Fibroblast of pulmonary artery (primary cell): ENCODE results near the gene SLC9C1.

Source experiments
- DNase-seq: peaks from one replicate; pipeline ENCODE4 v3.0.0-alpha.2; 2010; ENCODE audit warnings: low read depth
- H3K4me3 ChIP-seq: replicated peaks from 2 replicates; pipeline ENCODE4 v1.5.1; 2011; ENCODE audit warnings: low read depth, mild to moderate bottlenecking, control low read depth, low read length, moderate library complexity
- CTCF ChIP-seq: IDR thresholded peaks from 2 replicates; pipeline ENCODE4 v1.5.1; 2011; ENCODE audit warnings: mild to moderate bottlenecking, control low read depth, low read length, inconsistent platforms; ENCODE audit errors: missing control alignments

SLC9C1 gene

GRCh38 chr3:112104774-112105173 is 189.2 kb downstream of the SLC9C1 start:
- no peak for TF ChIP-seq CTCF
- DNase-seq: no peak
- no peak overlapping the region for H3K4me3 ChIP-seq

GRCh38 chr3:112101916-112102315 is 192.1 kb downstream of the SLC9C1 start:
- DNase-seq: peak; percentile 72
- no peak overlapping the region for H3K4me3 ChIP-seq
- no peak for TF ChIP-seq CTCF

- no peak for TF ChIP-seq CTCF
- H3K4me3 ChIP-seq: no peak overlapping the region
- DNase-seq: peak; percentile 99
These were observed 196.6 kb downstream of the SLC9C1 start for GRCh38 chr3:112097378-112097777.

- no peak for TF ChIP-seq CTCF
- DNase-seq: no peak
- no peak overlapping the region for H3K4me3 ChIP-seq
These were observed 197.8 kb downstream of the SLC9C1 start for GRCh38 chr3:112096176-112096575.

- no peak overlapping the region for H3K4me3 ChIP-seq
- TF ChIP-seq CTCF: no peak
- no peak for DNase-seq
These were observed 198.3 kb downstream of the SLC9C1 start for GRCh38 chr3:112095731-112096130.

- peak; percentile 43 for DNase-seq
These were observed 200.9 kb downstream of the SLC9C1 start for GRCh38 chr3:112093180-112093522.

More at GRCh38 chr3:112093180-112093522, 200.9 kb downstream of the SLC9C1 start:
- no peak overlapping the region for H3K4me3 ChIP-seq
- TF ChIP-seq CTCF: no peak
